Right cardiac atrium (tissue), 5 donors: ENCODE results near the gene AP5B1. TPM values are rescaled to one million over a fixed set of nuclear protein-coding genes. Genes with fewer than 3 reads are reported as not detected.

Experiments
- ATAC-seq, 2 donors: fragments of 200-7000 bp; cut with Tn5 transposase; one replicate each; pipeline versions ENCODE4 v1.8.0 to v1.9.1; 2020; ENCODE audit warnings: moderate library complexity in 2 of 2, mild to moderate bottlenecking in 1 of 2
- DNase-seq, 3 donors: peaks; one replicate each; pipeline ENCODE4 v3.0.0-alpha.2; 2020
- H3K27ac ChIP-seq: one replicate; pipeline ENCODE4 v1.5.1; 2013; ENCODE audit warnings: mild to moderate bottlenecking, low read length, control low read depth, moderate library complexity
- H3K27me3 ChIP-seq: one replicate; pipeline ENCODE4 v1.6.1; 2013; ENCODE audit not compliant: control insufficient read depth, insufficient read depth
- H3K4me1 ChIP-seq: one replicate; pipeline ENCODE4 v1.6.1; 2013; ENCODE audit warnings: low read length; ENCODE audit not compliant: control insufficient read depth, insufficient read depth
- H3K4me3 ChIP-seq: one replicate; pipeline ENCODE4 v1.5.1; 2013; ENCODE audit warnings: low read length, control low read depth
- H3K9me3 ChIP-seq: one replicate; pipeline ENCODE4 v1.6.1; 2013; ENCODE audit warnings: low read length; ENCODE audit not compliant: control insufficient read depth
- WGBS: extraction: QIAGEN DNeasy Blood & Tissue Kit; methylation state at CpG from one replicate; pipeline ENCODE4 v1.1.7; 2013; 5-methylcytosine and 5-hydroxymethylcytosine counted together
- intact Hi-C, 4 donors: fragments of 100-400 bp; cut with DNase I; formaldehyde crosslinking; loops; one replicate each; pipeline versions ENCODE4 v1.11.0 to v1.14.0; 2022 to 2023
- polyA plus RNA-seq: library from polyadenylated mRNA; stranded (reverse); fragments of 200-250 nt; gene quantifications from one replicate; pipeline ENCODE4 v1.2.3, GENCODE V29; 2013
- total RNA-seq, 4 donors: library from RNA; stranded (reverse); fragmentation: NEBNext Ultra II Directional; extraction: Animal tissue kit (Norgen Biotek cat#: 25700); gene quantifications; one replicate each; pipeline ENCODE4 v1.2.1, GENCODE V29; 2021
- donor health status: healthy with polysubstance abuse.
- donor health status: DM: no; HTN: yes; CAD: no.
- donor health status: DM: no; HTN: no; CAD: no.
- donor health status: DM: no; HTN: yes; CAD: no; lungs with severe emphysema.
- donor health status: DM: yes; HTN: yes; CAD: no.

The AP5B1 gene
- total and polyA plus RNA-seq, 5 donors, result 6.6 to 14.1 (median 9.0) TPM

DNA sequence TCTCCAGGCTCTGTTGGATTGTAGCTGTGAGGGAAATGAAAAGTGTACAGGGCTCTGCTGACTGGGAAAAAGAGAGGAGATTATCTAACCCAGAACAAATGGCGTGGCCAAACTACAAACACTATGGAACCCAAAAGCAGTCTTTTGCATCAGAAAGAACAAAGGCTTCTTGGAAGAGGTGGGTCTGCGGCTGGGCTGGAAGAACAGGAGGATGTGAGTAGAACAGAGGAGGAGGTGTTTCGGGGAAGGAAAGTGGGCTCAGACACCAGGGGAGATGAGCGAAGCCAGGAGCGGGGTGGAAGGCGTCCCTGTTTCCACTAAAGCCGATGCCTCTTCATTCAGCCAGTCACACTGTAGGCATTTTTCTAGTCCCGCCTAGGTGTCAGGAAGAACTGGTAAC, 18.1 kb upstream of the AP5B1 start:
- WGBS, result 82% methylated on average over 8 of the region's 8 CpGs
- no peak overlapping the region for H3K4me3 ChIP-seq
- ATAC-seq, result no peak
- no peak for DNase-seq
- intact Hi-C loops, result no loop called here
- H3K27me3 ChIP-seq, result no peaks in the 10 kb centered on the region
- no peaks in the 10 kb centered on the region for H3K9me3 ChIP-seq
- H3K27ac ChIP-seq, result no peak overlapping the region
- no peaks in the 10 kb centered on the region for H3K4me1 ChIP-seq

DNA sequence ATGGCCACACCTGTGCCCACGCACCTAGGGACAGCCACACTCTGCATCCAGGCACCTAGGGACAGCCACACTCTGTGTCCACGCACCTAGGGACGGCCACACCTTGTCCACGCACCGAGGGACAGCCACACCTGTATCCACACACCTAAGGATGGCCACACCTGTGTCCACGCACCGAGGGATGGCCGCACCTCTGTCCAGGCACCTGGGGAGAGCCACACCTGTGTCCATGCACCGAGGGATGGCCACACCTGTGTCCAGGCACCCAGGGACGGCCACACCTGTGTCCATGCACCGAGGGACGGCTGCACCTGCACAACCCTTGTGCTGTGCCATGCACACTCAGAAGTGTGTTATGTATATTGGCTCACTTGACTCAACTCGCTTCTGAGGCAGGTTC, 16.9 kb upstream of the AP5B1 start:
- no peaks in the 10 kb centered on the region for H3K27me3 ChIP-seq
- intact Hi-C loops, result no loop called here
- 88% methylated on average over 13 of the region's 13 CpGs for WGBS
- H3K4me3 ChIP-seq, result no peak overlapping the region
- H3K27ac ChIP-seq, result no peak overlapping the region
- ATAC-seq (no peak), DNase-seq (no peak)
- H3K4me1 ChIP-seq, result no peaks in the 10 kb centered on the region
- H3K9me3 ChIP-seq, result no peaks in the 10 kb centered on the region

DNA sequence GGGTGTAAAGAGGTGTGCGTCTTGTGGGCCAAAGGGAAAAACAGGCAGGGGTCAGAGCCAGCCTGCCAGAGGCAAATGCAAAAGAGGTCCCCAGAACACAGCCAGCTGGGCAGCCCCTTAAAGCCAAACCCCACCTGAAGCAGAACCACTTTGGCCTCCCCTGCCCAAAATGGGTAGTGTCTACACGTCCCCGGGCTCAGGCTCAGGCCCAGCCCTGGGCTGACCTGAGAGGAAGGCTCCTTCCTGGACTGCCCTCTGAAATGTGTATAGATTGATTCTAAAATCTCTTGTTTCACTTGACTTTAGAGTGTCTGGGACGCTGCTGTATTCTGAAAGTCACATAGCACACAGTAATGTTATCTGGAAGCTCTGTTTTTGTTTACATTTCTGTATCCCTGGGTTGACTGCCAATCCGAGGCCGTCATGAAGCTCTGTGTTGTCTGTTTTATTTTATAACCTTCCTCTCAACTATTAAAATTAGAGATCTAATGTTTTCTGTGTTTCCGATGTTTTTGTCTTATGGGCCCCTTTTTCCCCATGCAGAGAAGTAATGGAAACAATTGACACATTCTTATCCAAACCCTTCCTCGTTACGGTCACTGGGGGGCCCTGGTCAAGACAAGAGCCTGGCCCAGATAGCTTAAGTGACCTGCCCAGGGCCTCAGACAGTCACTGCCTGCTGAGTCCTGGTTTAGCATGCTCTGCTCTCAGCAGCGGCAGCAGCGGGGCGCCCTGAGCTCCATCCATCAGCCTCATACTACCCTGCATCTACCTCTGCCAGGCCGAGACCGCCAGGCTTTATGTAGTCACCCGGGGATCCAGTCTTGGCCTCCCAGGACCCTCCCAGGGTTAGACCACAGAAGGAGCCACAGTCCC, 16.2 kb upstream of the AP5B1 start:
- Histone ChIP-seq H3K27me3 (no peaks in the 10 kb centered on the region), H3K9me3 (no peaks in the 10 kb centered on the region), H3K4me3 (no peak overlapping the region), H3K4me1 (no peaks in the 10 kb centered on the region), H3K27ac (no peak overlapping the region)
- 54% methylated on average over 15 of the region's 15 CpGs for WGBS
- intact Hi-C loops, result no loop called here
- DNase-seq (no peak), ATAC-seq (no peak)

DNA sequence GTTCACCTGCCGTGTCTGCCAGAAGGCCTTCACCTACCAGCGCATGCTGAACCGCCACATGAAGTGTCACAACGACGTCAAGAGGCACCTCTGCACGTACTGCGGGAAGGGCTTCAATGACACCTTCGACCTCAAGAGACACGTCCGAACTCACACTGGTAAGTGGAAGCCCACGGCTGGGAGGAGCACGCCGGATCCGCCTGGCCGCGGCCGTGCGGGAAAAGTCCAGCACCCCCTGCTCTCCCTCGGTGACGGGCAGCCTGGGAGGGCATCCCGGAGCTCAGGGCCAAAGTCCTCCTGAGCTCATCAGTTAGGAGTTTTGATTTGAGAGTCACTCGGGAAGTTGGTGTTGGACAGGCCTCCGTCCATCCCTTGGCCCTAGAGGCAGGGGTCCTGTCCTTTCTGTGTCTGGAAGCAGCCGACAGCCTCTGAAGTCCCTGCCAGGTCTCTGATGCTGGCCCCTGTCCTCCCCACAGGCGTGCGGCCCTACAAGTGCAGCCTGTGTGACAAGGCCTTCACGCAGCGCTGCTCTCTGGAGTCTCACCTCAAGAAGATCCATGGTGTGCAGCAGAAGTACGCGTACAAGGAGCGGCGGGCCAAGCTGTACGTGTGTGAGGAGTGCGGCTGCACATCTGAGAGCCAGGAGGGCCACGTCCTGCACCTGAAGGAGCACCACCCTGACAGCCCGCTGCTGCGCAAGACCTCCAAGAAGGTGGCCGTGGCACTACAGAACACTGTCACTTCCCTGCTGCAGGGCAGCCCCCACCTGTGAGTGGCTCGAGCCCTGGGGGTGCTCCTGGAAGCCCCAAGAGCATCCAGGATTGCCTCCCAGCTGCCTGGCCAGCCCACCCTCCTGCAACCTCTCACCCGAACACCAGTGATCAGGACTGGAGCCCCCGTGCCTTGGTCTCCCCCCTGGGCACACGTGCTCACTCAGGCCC, 14.1 kb upstream of the AP5B1 start:
- ATAC-seq (no peak), DNase-seq (no peak)
- Histone ChIP-seq H3K4me3 (no peak overlapping the region), H3K27me3 (no peaks in the 10 kb centered on the region), H3K9me3 (no peaks in the 10 kb centered on the region), H3K4me1 (no peaks in the 10 kb centered on the region), H3K27ac (no peak overlapping the region)
- WGBS, result 85% methylated on average over 42 of the region's 42 CpGs
- intact Hi-C loops, result no loop called here

DNA sequence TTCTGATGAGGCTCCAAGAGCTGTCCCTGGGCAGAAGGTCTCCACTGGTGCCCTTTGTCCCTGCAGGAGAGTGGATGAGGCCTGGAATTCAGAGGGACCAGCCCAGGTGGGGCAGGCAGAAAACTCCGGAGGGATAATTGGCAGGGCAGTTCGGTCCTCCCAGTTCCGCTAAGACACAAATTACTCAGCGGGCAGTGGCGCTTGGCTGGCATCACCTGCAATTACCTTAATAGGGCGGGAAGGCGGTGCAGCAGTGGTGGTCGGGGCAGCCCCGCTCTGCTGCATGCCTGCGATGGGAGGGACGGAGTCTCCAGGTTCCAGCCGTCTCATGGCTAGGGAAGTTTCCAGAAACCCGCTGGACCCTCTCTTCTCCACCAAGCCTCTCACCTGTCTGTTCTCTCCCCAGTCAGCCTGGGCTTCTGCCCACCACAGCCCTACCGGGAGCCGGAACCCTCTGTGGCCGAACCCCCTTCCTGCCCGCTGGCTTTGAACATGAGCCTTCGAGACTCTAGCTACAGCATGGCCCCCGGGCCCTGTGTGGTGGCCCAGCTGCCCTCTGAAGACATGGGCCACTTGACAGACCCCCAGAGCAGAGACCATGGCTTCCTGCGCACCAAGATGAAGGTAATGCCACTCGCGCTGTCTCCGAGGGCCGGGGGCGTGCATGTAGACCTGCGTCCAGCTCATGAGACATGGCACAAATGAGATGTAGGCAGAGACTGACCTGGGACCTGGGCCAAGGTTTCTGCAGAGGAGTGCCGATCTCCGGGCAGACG, 13.0 kb upstream of the AP5B1 start:
- intact Hi-C loops, result no loop called here
- H3K9me3 ChIP-seq, result no peaks in the 10 kb centered on the region
- no peak for ATAC-seq
- H3K27ac ChIP-seq, result no peak overlapping the region
- H3K4me1 ChIP-seq, result no peaks in the 10 kb centered on the region
- 90% methylated on average over 29 of the region's 29 CpGs for WGBS
- no peak overlapping the region for H3K4me3 ChIP-seq
- DNase-seq, result no peak
- H3K27me3 ChIP-seq, result no peaks in the 10 kb centered on the region

DNA sequence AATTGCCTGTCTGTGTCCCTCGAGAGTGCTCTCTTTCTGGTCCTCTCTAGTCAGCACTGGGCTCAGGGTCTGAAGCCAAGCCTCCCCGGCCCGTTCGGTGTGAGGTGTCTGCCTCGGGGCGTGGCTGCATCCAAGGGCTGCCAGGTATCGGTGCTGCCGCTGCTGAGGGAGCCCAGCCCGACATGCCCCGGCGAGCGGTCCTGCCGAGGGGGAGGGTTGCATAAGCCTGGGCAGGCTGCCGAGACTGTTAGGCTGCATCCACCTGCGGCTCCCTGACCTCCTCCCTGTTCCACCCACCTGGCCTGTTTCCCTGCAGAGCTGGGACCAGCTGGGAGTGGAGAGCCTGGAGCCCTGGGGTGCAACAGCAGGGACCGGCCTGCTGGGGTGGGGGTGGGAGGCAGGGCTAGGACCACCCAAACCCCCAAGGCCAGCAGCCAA, 12.4 kb upstream of the AP5B1 start:
- intact Hi-C loops, result no loop called here
- ATAC-seq, result no peak
- H3K27me3 ChIP-seq, result no peaks in the 10 kb centered on the region

DNA sequence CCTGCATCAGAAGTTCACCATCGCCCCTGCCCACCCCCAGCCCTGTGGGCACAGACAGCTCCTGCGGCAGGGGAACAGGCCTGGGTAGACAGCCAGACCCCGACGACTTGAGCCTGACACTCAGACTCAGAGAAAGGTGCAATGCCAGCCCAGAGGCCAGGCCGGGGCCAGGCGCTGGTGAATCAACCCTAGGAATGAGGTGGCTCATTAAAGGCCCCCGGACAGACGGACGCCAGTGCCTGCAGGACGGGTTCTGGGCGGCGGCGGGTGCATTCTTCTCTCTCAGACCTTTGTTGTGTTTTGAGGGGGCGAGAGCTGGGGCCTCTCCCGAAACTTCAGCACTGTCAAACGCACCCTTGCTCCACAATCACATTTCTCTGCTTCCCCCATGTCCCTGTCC, 11.7 kb upstream of the AP5B1 start:
- WGBS, result 86% methylated on average over 16 of the region's 16 CpGs
- no peak overlapping the region for H3K27ac ChIP-seq
- no peaks in the 10 kb centered on the region for H3K27me3 ChIP-seq
- intact Hi-C loops, result no loop called here
- H3K4me3 ChIP-seq, result no peak overlapping the region
- H3K9me3 ChIP-seq, result no peaks in the 10 kb centered on the region
- DNase-seq (no peak), ATAC-seq (no peak)
- no peaks in the 10 kb centered on the region for H3K4me1 ChIP-seq

More for the DNA sequence above, 12.4 kb upstream of the AP5B1 start:
- Histone ChIP-seq H3K4me1 (no peaks in the 10 kb centered on the region), H3K4me3 (no peak overlapping the region), H3K27ac (no peak overlapping the region), H3K9me3 (no peaks in the 10 kb centered on the region)
- no peak for DNase-seq
- WGBS, result 61% methylated on average over 16 of the region's 16 CpGs

DNA sequence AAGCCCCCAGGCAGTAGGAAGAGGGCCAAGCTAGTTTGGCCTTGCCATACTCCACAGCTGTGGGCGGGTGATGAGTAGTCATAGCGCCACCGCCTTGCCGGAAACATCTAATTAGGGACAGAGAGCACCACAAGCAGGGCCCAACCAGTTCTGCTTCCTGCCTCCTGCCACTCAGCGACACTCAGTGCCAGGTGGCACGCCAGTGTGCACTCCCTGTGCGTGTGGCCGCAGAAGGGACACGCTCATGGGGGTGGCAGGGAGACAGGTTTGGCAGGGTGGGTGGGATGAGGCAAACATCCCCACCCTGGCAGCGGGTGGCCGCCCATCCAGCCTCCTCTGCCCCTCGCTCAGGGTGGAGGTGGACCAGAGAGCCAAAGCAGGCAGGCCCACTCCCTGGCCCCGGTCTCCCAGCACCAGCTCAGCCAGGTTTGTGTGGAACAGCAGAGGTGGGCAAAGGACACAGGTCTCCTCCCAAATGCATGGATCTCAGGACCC, 11.0 kb upstream of the AP5B1 start:
- DNase-seq (no peak), ATAC-seq (no peak)
- intact Hi-C loops, result no loop called here
- H3K9me3 ChIP-seq, result no peaks in the 10 kb centered on the region
- no peaks in the 10 kb centered on the region for H3K27me3 ChIP-seq
- no peak overlapping the region for H3K27ac ChIP-seq
- 73% methylated on average over 13 of the region's 13 CpGs for WGBS
- H3K4me1 ChIP-seq, result no peaks in the 10 kb centered on the region
- H3K4me3 ChIP-seq, result no peak overlapping the region

DNA sequence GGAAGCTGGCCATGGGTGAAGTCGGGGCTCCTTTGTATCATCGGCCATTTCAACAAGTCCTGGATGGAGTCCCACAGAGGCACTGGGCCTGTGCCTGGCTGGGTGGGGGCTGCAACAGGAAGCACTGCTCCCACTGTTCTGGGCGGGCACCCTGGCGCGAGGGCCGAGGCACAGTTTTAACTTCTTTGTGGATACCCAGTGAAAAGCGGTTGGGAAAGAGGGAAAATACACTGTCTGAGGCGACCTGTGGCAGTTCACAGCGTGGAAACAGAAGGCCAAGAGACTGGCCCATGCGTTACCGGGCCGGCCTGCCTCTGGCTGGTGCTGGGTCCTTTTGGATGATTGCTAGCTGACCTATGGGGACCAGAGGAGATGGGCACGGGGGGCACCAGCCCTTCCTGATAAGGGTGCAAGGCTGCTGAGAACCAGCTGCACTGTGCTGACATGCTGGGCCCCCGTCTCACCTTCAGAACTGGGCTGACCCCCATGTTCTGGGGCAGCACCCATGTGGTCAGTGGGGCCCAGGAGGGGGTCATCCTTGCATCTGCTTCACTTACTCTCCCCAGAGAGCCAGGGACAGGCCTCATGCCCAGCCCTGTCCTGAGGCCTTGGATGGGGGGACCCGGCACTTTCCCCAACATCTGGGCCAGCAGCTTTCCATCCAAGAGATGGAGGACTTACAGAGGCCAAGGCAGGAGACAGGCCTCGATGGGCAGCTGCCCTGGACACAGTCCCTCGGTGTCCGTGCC, 10.3 kb upstream of the AP5B1 start:
- no peak for ATAC-seq
- WGBS, result 89% methylated on average over 18 of the region's 18 CpGs
- Histone ChIP-seq H3K4me1 (no peaks in the 10 kb centered on the region), H3K9me3 (no peaks in the 10 kb centered on the region), H3K4me3 (no peak overlapping the region), H3K27ac (no peak overlapping the region), H3K27me3 (no peaks in the 10 kb centered on the region)
- intact Hi-C loops, result no loop called here
- DNase-seq, result no peak
